ENCODE results near the gene NFKBIL1.

DNA sequence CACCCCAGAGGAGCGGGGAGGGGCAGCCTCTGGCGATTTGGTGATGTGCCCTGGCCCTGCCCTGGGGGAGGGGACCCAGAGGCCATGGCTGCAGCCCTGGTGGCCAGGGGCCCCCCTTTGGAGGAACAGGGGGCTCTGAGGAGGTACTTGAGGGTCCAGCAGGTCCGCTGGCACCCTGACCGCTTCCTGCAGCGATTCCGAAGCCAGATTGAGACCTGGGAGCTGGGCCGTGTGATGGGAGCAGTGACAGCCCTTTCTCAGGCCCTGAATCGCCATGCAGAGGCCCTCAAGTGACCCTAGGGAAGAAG lies 10.9 kb downstream of the NFKBIL1 start:
- TF ChIP-seq DMBX1 (CRISPR knock-in tag; IDR thresholded peaks at IDR 0.05; ENCODE audit: borderline replicate concordance) (no peak), RAD51 (IDR thresholded peaks at IDR 0.05; ENCODE audit: borderline replicate concordance, low read depth) (no peak), POLR2AphosphoS5 (IDR thresholded peaks at IDR 0.05; ENCODE audit: control insufficient read depth, insufficient read depth, low read depth, low read length) (no peak), RBM22 (IDR thresholded peaks at IDR 0.05; ENCODE audit: low read depth, low read length, poor library complexity, severe bottlenecking) (no peak), TAF7 (tag; IDR thresholded peaks at IDR 0.05) (no peak), SPI1 (IDR thresholded peaks at IDR 0.05; ENCODE audit: borderline replicate concordance, low read depth, low read length) (no peak)
- TF ChIP-seq, protein P1, sequence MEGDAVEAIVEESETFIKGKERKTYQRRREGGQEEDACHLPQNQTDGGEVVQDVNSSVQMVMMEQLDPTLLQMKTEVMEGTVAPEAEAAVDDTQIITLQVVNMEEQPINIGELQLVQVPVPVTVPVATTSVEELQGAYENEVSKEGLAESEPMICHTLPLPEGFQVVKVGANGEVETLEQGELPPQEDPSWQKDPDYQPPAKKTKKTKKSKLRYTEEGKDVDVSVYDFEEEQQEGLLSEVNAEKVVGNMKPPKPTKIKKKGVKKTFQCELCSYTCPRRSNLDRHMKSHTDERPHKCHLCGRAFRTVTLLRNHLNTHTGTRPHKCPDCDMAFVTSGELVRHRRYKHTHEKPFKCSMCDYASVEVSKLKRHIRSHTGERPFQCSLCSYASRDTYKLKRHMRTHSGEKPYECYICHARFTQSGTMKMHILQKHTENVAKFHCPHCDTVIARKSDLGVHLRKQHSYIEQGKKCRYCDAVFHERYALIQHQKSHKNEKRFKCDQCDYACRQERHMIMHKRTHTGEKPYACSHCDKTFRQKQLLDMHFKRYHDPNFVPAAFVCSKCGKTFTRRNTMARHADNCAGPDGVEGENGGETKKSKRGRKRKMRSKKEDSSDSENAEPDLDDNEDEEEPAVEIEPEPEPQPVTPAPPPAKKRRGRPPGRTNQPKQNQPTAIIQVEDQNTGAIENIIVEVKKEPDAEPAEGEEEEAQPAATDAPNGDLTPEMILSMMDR (IDR thresholded peaks at IDR 0.05 in 2 of 3, conservative IDR thresholded peaks at IDR 0.05 in 1 of 3; ENCODE audit: insufficient read depth in 2 of 3, low read depth in 1 of 3, low read length in 3 of 3), result no peak
